Keratinocyte (primary cell): ENCODE measurements around the gene HLA-DMB. TPM values are rescaled to one million over a fixed set of nuclear protein-coding genes. Genes with fewer than 3 reads are reported as not detected.

Source experiments
- DNase-seq: peaks from one replicate; pipeline ENCODE4 v3.0.0-alpha.2; 2011; ENCODE audit warnings: low read depth, missing footprints, low spot score
- FAIRE-seq: peaks from 2 replicates; lab custom pipeline; 2011; peaks lifted over from hg19 to GRCh38; lab: Jason Lieb, UNC
- H2AFZ ChIP-seq: 2 replicates; pipeline ENCODE4 v1.6.0; 2012; ENCODE audit warnings: low read length, control low read depth, inconsistent platforms; ENCODE audit not compliant: control insufficient read depth
- H3K27ac ChIP-seq: 2 replicates; pipeline ENCODE4 v1.5.1; 2011; ENCODE audit warnings: low read length; ENCODE audit not compliant: control insufficient read depth, insufficient read depth
- H3K27me3 ChIP-seq: 3 replicates; pipeline ENCODE4 v1.6.0; 2011; ENCODE audit warnings: low read length; ENCODE audit not compliant: control insufficient read depth, insufficient read depth; ENCODE audit errors: extremely low read depth
- H3K36me3 ChIP-seq, 2 experiments: 2 replicates in 1 of 2; 3 replicates in 1 of 2; pipeline ENCODE4 v1.5.1; 2011; ENCODE audit warnings: low read length in 2 of 2, mild to moderate bottlenecking in 1 of 2; ENCODE audit not compliant: control insufficient read depth in 2 of 2, insufficient read depth in 2 of 2; ENCODE audit errors: extremely low read depth in 1 of 2
- H3K4me1 ChIP-seq: 3 replicates; pipeline ENCODE4 v1.5.1; 2011; ENCODE audit warnings: low read length; ENCODE audit not compliant: control insufficient read depth, insufficient read depth; ENCODE audit errors: extremely low read depth
- H3K4me2 ChIP-seq: 3 replicates; pipeline ENCODE4 v1.6.0; 2011; ENCODE audit warnings: low read depth, low read length; ENCODE audit not compliant: control insufficient read depth, insufficient read depth; ENCODE audit errors: extremely low read depth
- H3K4me3 ChIP-seq, 3 experiments: fragments of 200-600 bp in 1 of 3; sonication (generic) in 1 of 3; 2 replicates in 2 of 3; 3 replicates in 1 of 3; pipeline ENCODE4 v1.5.1; 2011 to 2016; ENCODE audit warnings: low read length in 3 of 3, mild to moderate bottlenecking in 3 of 3, control low read depth in 2 of 3, inconsistent platforms in 1 of 3, low read depth in 1 of 3, mixed read lengths in 1 of 3, mixed run types in 1 of 3, moderate library complexity in 1 of 3; ENCODE audit not compliant: control insufficient read depth in 2 of 3, insufficient read depth in 2 of 3; ENCODE audit errors: extremely low read depth in 1 of 3
- H3K79me2 ChIP-seq: 2 replicates; pipeline ENCODE4 v1.6.0; 2012; ENCODE audit warnings: low read length; ENCODE audit not compliant: control insufficient read depth, insufficient read depth
- H3K9ac ChIP-seq: 3 replicates; pipeline ENCODE4 v1.6.0; 2011; ENCODE audit warnings: low read length; ENCODE audit not compliant: control insufficient read depth, insufficient read depth; ENCODE audit errors: extremely low read depth
- H3K9me1 ChIP-seq: 3 replicates; pipeline ENCODE4 v1.6.0; 2011; ENCODE audit warnings: low read length; ENCODE audit not compliant: control insufficient read depth, insufficient read depth; ENCODE audit errors: extremely low read depth
- H3K9me3 ChIP-seq: 2 replicates; pipeline ENCODE4 v1.5.1; 2012; ENCODE audit warnings: low read depth, low read length; ENCODE audit not compliant: control insufficient read depth
- H4K20me1 ChIP-seq: 3 replicates; pipeline ENCODE4 v1.6.0; 2011; ENCODE audit warnings: low read length; ENCODE audit not compliant: control insufficient read depth, insufficient read depth; ENCODE audit errors: extremely low read depth
- EZH2 ChIP-seq: IDR thresholded peaks from one replicate; pipeline ENCODE4 v1.6.1; 2012; ENCODE audit warnings: inconsistent platforms, mild to moderate bottlenecking, low read length, moderate library complexity
- dilution Hi-C: fragments of 300-500 bp; cut with MboI; formaldehyde crosslinking; loops from one replicate; pipeline ENCODE4 v1.7.0; 2020; ENCODE audit warnings: low sequenced_read_pairs; ENCODE audit not compliant: extremely low pct_ligation_motif_present
- polyA plus RNA-seq, 5 experiments: library from polyadenylated mRNA; depleted of rRNA in 3 of 5; stranded (reverse) in 3 of 5; stranded (forward) in 1 of 5; unstranded in 1 of 5; fragments of >200 nt; gene quantifications; 1 replicate in 1 of 5; 2 replicates in 3 of 5; 3 replicates in 1 of 5; pipeline versions ENCODE4 v1.2.1 to v1.2.3, GENCODE V29; 2011 to 2012; ENCODE audit warnings: missing spikeins in 2 of 5, low read depth in 1 of 5, low replicate concordance in 1 of 5
- TF ChIP-seq, protein P1 (sequence below), 3 experiments: IDR thresholded peaks in 1 of 3; conservative IDR thresholded peaks in 1 of 3; optimal IDR thresholded peaks in 1 of 3; 2 replicates in 2 of 3; 3 replicates in 1 of 3; pipeline versions ENCODE3 to v1.5.1; 2011; ENCODE audit warnings: low read length in 3 of 3, mild to moderate bottlenecking in 3 of 3, moderate library complexity in 2 of 3, control low read depth in 1 of 3, inconsistent platforms in 1 of 3; ENCODE audit not compliant: insufficient read depth in 2 of 3; ENCODE audit errors: extremely low read depth in 1 of 3

HLA-DMB gene
- polyA plus RNA-seq, 1 donor (not counting 4 experiments of a cell fraction or from before 2014, with no cell fraction given): not detected

DNA sequence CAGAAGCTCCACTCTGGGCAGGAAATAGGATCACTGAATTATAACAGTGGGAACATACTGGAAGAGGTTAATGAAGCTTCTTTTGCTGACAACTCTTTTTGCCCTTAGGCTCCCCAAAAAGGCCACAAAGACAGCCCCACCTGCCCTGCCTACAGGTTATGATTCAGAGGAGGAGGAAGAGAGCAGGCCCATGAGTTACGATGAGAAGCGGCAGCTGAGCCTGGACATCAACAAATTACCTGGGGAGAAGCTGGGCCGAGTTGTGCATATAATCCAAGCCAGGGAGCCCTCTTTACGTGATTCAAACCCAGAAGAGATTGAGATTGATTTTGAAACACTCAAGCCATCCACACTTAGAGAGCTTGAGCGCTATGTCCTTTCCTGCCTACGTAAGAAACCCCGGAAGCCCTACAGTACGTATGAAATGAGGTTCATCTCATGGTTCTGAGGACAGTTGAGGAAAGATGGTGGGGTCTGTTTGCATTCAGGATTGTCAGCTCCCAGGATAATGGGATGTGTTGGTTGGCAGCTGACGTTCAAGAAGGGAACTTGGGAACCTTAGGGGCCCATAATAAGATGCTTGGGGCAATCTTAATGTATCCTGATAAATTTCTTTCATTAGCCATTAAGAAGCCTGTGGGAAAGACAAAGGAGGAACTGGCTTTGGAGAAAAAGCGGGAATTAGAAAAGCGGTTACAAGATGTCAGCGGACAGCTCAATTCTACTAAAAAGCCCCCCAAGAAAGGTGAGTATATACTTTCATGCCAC lies 39.1 kb upstream of the HLA-DMB start:
- TF ChIP-seq, protein P1, sequence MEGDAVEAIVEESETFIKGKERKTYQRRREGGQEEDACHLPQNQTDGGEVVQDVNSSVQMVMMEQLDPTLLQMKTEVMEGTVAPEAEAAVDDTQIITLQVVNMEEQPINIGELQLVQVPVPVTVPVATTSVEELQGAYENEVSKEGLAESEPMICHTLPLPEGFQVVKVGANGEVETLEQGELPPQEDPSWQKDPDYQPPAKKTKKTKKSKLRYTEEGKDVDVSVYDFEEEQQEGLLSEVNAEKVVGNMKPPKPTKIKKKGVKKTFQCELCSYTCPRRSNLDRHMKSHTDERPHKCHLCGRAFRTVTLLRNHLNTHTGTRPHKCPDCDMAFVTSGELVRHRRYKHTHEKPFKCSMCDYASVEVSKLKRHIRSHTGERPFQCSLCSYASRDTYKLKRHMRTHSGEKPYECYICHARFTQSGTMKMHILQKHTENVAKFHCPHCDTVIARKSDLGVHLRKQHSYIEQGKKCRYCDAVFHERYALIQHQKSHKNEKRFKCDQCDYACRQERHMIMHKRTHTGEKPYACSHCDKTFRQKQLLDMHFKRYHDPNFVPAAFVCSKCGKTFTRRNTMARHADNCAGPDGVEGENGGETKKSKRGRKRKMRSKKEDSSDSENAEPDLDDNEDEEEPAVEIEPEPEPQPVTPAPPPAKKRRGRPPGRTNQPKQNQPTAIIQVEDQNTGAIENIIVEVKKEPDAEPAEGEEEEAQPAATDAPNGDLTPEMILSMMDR (optimal IDR thresholded peaks at IDR 0.05 in 1 of 3, IDR thresholded peaks at IDR 0.05 in 1 of 3, conservative IDR thresholded peaks at IDR 0.05 in 1 of 3; ENCODE audit: extremely low read depth in 1 of 3, insufficient read depth in 2 of 3, low read length in 3 of 3): no peak
- no peak for TF ChIP-seq EZH2
- dilution Hi-C loops: no loop called here
- no peak overlapping the region for H3K9ac ChIP-seq
- H3K4me3 ChIP-seq: no peak overlapping the region
- no peak overlapping the region for H3K27ac ChIP-seq
- no peaks in the 10 kb centered on the region for H3K27me3 ChIP-seq
- H3K36me3 ChIP-seq: peaks cover 46 to 63% of the 10 kb centered on the region in 2 experiments
- FAIRE-seq (no peak), DNase-seq (no peak)
- H3K79me2 ChIP-seq: peaks cover 43% of the 10 kb centered on the region
- H3K4me2 ChIP-seq: no peak overlapping the region
- no peak overlapping the region for H2AFZ ChIP-seq
- peaks cover 64% of the 10 kb centered on the region for H4K20me1 ChIP-seq
- H3K9me3 ChIP-seq: no peaks in the 10 kb centered on the region
- H3K9me1 ChIP-seq: peaks cover 10% of the 10 kb centered on the region
- H3K4me1 ChIP-seq: peaks cover 21% of the 10 kb centered on the region

GRCh38 chr6:32977953-32978324 lies 37.1 kb upstream of the HLA-DMB start:
- FAIRE-seq: no peak
- H3K36me3 ChIP-seq: peaks cover 60 to 83% of the 10 kb centered on the region in 2 experiments
- peaks cover 25% of the 10 kb centered on the region for H3K4me1 ChIP-seq

More at GRCh38 chr6:32977953-32978324, 37.1 kb upstream of the HLA-DMB start:
- Histone ChIP-seq H3K27me3 (no peaks in the 10 kb centered on the region), H3K27ac (no peak overlapping the region), H2AFZ (no peak overlapping the region), H3K79me2 (peaks cover 63% of the 10 kb centered on the region), H4K20me1 (peaks cover 83% of the 10 kb centered on the region), H3K4me2 (no peak overlapping the region), H3K9ac (no peak overlapping the region), H3K4me3 (no peak overlapping the region), H3K9me3 (no peaks in the 10 kb centered on the region), H3K9me1 (peaks cover 10% of the 10 kb centered on the region)
- dilution Hi-C loops: no loop called here
- TF ChIP-seq, protein P1 (optimal IDR thresholded peaks at IDR 0.05 in 1 of 3, IDR thresholded peaks at IDR 0.05 in 1 of 3, conservative IDR thresholded peaks at IDR 0.05 in 1 of 3; ENCODE audit: extremely low read depth in 1 of 3, insufficient read depth in 2 of 3, low read length in 3 of 3): no peak
- TF ChIP-seq EZH2: no peak
- no peak for DNase-seq
